GM12878 (cell line): ENCODE results near the gene MPIG6B. TPM values are rescaled to one million over a fixed set of nuclear protein-coding genes. Genes with fewer than 3 reads are reported as not detected.

Experiments used
- ATAC-seq: fragments of 200-7000 bp; cut with Tn5 transposase; 3 replicates; pipeline ENCODE4 v1.9.1; 2020; ENCODE audit warnings: mild to moderate bottlenecking, moderate library complexity
- BruUV-seq: library from RNA; stranded (reverse); fragments of 400-500 nt; replicated peaks from 2 replicates; lab custom pipeline; 2021; lab: Mats Ljungman, UMichigan
- CTCF ChIA-PET: fragments of 300-600 bp; sonication (Branson Sonifier 250); formaldehyde crosslinking; extraction: SDS; loops from one replicate; lab custom pipeline; 2021; ENCODE audit warnings: inconsistent platforms; lab: Yijun Ruan, JAX
- POLR2A ChIA-PET: fragments of 350-600 bp; formaldehyde crosslinking; extraction: SDS; loops from one replicate; lab custom pipeline; 2021; ENCODE audit warnings: inconsistent platforms; lab: Charles Lee
- RAD21 ChIA-PET: fragments of 300-600 bp; sonication (Branson Sonifier 250); formaldehyde crosslinking; loops from one replicate; lab custom pipeline; 2023; ENCODE audit warnings: antibody characterized with exemption; ENCODE audit not compliant: unreplicated experiment; lab: Charles Lee
- SMC1A ChIA-PET: fragments of 300-600 bp; sonication (Branson Sonifier 250); formaldehyde crosslinking; loops from one replicate; lab custom pipeline; 2023; ENCODE audit not compliant: unreplicated experiment, uncharacterized antibody; lab: Charles Lee
- DNase-seq: peaks from one replicate; pipeline ENCODE4 v3.0.0-alpha.2; 2011; ENCODE audit warnings: low read depth, low spot score
- FAIRE-seq: peaks from 3 replicates; lab custom pipeline; 2011; peaks lifted over from hg19 to GRCh38; lab: Jason Lieb, UNC
- H2AFZ ChIP-seq: 2 replicates; pipeline ENCODE4 v1.6.0; 2011; ENCODE audit warnings: low read depth, low read length, control low read depth; ENCODE audit not compliant: control insufficient read depth
- H3K27ac ChIP-seq: 2 replicates; pipeline ENCODE4 v1.5.1; 2011; ENCODE audit warnings: control low read depth; ENCODE audit not compliant: control insufficient read depth, insufficient read depth
- H3K27me3 ChIP-seq, 2 experiments: replicated peaks in 1 of 2; 2 replicates each; pipeline versions ENCODE4 v1.6.0 to v1.6.1; 2011; ENCODE audit warnings: low read length in 1 of 2; ENCODE audit not compliant: control insufficient read depth in 2 of 2, insufficient read depth in 2 of 2
- H3K36me3 ChIP-seq, 2 experiments: 2 replicates each; pipeline ENCODE4 v1.5.1; 2011; ENCODE audit warnings: low read length in 1 of 2; ENCODE audit not compliant: control insufficient read depth in 2 of 2, insufficient read depth in 2 of 2
- H3K4me1 ChIP-seq: 2 replicates; pipeline ENCODE4 v1.6.1; 2011; ENCODE audit warnings: mild to moderate bottlenecking, low read length, moderate library complexity, mixed read lengths; ENCODE audit not compliant: control insufficient read depth, insufficient read depth
- H3K4me2 ChIP-seq: 2 replicates; pipeline ENCODE4 v1.6.0; 2011; ENCODE audit warnings: control low read depth; ENCODE audit not compliant: control insufficient read depth, insufficient read depth
- H3K4me3 ChIP-seq: fragments of 200-600 bp; sonication (generic); 2 replicates; pipeline ENCODE4 v1.5.1; 2016
- H3K79me2 ChIP-seq: 2 replicates; pipeline ENCODE4 v1.6.0; 2011; ENCODE audit warnings: low read length; ENCODE audit not compliant: control insufficient read depth, insufficient read depth
- H3K9ac ChIP-seq: 2 replicates; pipeline ENCODE4 v1.8.0; 2011; ENCODE audit warnings: low read length, control low read depth, mixed read lengths; ENCODE audit not compliant: control insufficient read depth, insufficient read depth
- H3K9me3 ChIP-seq: replicated peaks from 3 replicates; pipeline ENCODE4 v1.5.1; 2011; ENCODE audit warnings: mild to moderate bottlenecking, low read length; ENCODE audit not compliant: control insufficient read depth, insufficient read depth
- H4K20me1 ChIP-seq: 2 replicates; pipeline ENCODE4 v1.6.0; 2011; ENCODE audit not compliant: control insufficient read depth, insufficient read depth
- BHLHE40 ChIP-seq, 2 experiments: fragments of 450-650 bp in 1 of 2; IDR thresholded peaks; 2 replicates each; pipeline ENCODE4 v1.6.1; 2011 to 2017; ENCODE audit warnings: low read depth in 2 of 2, borderline replicate concordance in 1 of 2, improper control_type of control experiment in 1 of 2, low read length in 1 of 2, mild to moderate bottlenecking in 1 of 2
- CHD2 ChIP-seq: IDR thresholded peaks from 2 replicates; pipeline ENCODE4 v1.6.1; 2011; ENCODE audit warnings: low read depth, low read length, improper control_type of control experiment, borderline replicate concordance
- HSF1 ChIP-seq: fragments of 150-350 bp; IDR thresholded peaks from 2 replicates; pipeline ENCODE4 v1.6.1; 2014; ENCODE audit warnings: mild to moderate bottlenecking, low read depth, low read length
- IRF4 ChIP-seq: IDR thresholded peaks from 2 replicates; pipeline ENCODE4 v1.6.1; 2011; ENCODE audit warnings: low read depth, low read length
- MEF2B ChIP-seq: fragments of 450-650 bp; IDR thresholded peaks from 2 replicates; pipeline ENCODE4 v1.6.1; 2018; ENCODE audit warnings: mild to moderate bottlenecking, moderate library complexity; ENCODE audit not compliant: partially characterized antibody, poor library complexity, severe bottlenecking
- MTA2 ChIP-seq: fragments of 450-650 bp; IDR thresholded peaks from 2 replicates; pipeline ENCODE4 v1.6.1; 2016; ENCODE audit warnings: low read depth, mild to moderate bottlenecking, moderate library complexity
- NRF1 ChIP-seq: conservative IDR thresholded peaks from 2 replicates; pipeline ENCODE4 v1.6.1; 2011; ENCODE audit warnings: mild to moderate bottlenecking, low read depth, low read length, improper control_type of control experiment
- SIN3A ChIP-seq: IDR thresholded peaks from 2 replicates; pipeline ENCODE4 v1.6.1; 2012; ENCODE audit warnings: low read depth, low read length, improper control_type of control experiment
- STAT3 ChIP-seq: IDR thresholded peaks from 2 replicates; pipeline ENCODE4 v1.6.1; 2011; ENCODE audit warnings: low read depth, low read length, improper control_type of control experiment
- YY1 ChIP-seq: IDR thresholded peaks from 2 replicates; pipeline ENCODE4 v1.6.1; 2011; ENCODE audit warnings: low read depth, mild to moderate bottlenecking, low read length
- WGBS: methylation state at CpG from one replicate; pipeline ENCODE4 v1.1.6; 2016; ENCODE audit warnings: low lambda C conversion rate; ENCODE audit not compliant: insufficient replicate concordance, insufficient coverage; ENCODE audit errors: missing lambda C conversion rate; 5-methylcytosine and 5-hydroxymethylcytosine counted together
- in situ Hi-C: fragments of 300-500 bp; cut with MboI; formaldehyde crosslinking; loops from 9 replicates; pipeline ENCODE4 v1.14.3; 2018; ENCODE audit warnings: mixed read lengths
- intact Hi-C: fragments of 100-400 bp; cut with micrococcal nuclease; formaldehyde crosslinking; loops from one replicate; pipeline ENCODE4 v1.14.2; 2022; ENCODE audit not compliant: unreplicated experiment
- polyA plus RNA-seq, 11 experiments: library from polyadenylated mRNA; depleted of rRNA in 4 of 11; unstranded in 6 of 11; stranded (reverse) in 5 of 11; fragments of >200 nt; fragmentation: Nextera tagmentation in 4 of 11; fragmentation: Illumina TruSeq in 1 of 11; extraction: Ambion mirVana in 4 of 11; extraction: Trizol in 1 of 11; gene quantifications; 1 replicate in 1 of 11; 2 replicates in 10 of 11; pipeline versions ENCODE4 v1.2.1 to v1.2.3, GENCODE V29; 2011 to 2016; ENCODE audit warnings: inconsistent platforms in 2 of 11, missing spikeins in 2 of 11, low read depth in 1 of 11
- total RNA-seq, 4 experiments: library from RNA; depleted of rRNA in 3 of 4; stranded (reverse); fragments of >200 nt in 3 of 4; fragmentation: Illumina TruSeq in 1 of 4; extraction: Trizol in 1 of 4; gene quantifications; 2 replicates each; pipeline versions ENCODE4 v1.2.1 to v1.2.3, GENCODE V29; 2013 to 2021

MPIG6B gene
- total and polyA plus RNA-seq, 10 of the 15 experiments (the other 5 are each of a cell fraction or from before 2014, with no cell fraction given), result not detected

GRCh38 chr6:31739639-31740396 is 16.6 kb downstream of the MPIG6B start, which contains the start of gene MSH5 (continued):
- TF ChIP-seq HSF1 (no peak), CHD2 (peak; percentile 93), IRF4 (no peak), NRF1 (peak; percentile 71), STAT3 (no peak), MEF2B (no peak)

- RAD21 ChIA-PET, result interaction anchor here (0.6 to 6.0 kb wide), 11 partner anchors 11 to 189 kb away, joined by 3 to 37 read pairs (median 6); partner anchors contain the start of genes ABHD16A, DDAH2, HSPA1B and LSM2
- peaks cover 0 to 1% of the 10 kb centered on the region in 2 experiments; a peak in 1 of 4 replicates for H3K36me3 ChIP-seq
- H3K27me3 ChIP-seq, result no peaks in the 10 kb centered on the region
- in situ Hi-C loops (no loop called here), intact Hi-C loops (no loop called here)
- DNase-seq (no peak), ATAC-seq (peak; percentile 0; the same call in 2 of the 3 replicates), FAIRE-seq (no peak)
- TF ChIP-seq YY1, result peak; percentile 18; the same call in 1 of the 2 replicates
- peak; percentile 17 to 80; a peak in 2 of 4 replicates for TF ChIP-seq BHLHE40 (IDR thresholded peaks at IDR 0.05; ENCODE audit: borderline replicate concordance in 1 of 2, low read depth in 2 of 2, low read length in 1 of 2)
- no peak for TF ChIP-seq MTA2
- no peak for TF ChIP-seq SIN3A
- peak overlapping the region; percentile 64 for H2AFZ ChIP-seq
- under 1% methylated on average over 29 of the region's 29 CpGs for WGBS
- BruUV-seq, result no TSS peak
- SMC1A ChIA-PET, result interaction anchor here (0.9 to 6.3 kb wide), 14 partner anchors 9 to 93 kb away, joined by 3 to 45 read pairs (median 3); partner anchors contain the start of genes DDAH2, HSPA1B and LSM2
- H3K4me2 ChIP-seq, result peak overlapping the region; percentile 72
- peaks cover 19% of the 10 kb centered on the region for H3K4me1 ChIP-seq
- CTCF ChIA-PET, result interaction anchor here (1.1 to 15.8 kb wide), 9 partner anchors 12 to 91 kb away, joined by 3 to 208 read pairs (median 7); partner anchors contain the start of genes DDAH2, LSM2 and LY6G5C
- POLR2A ChIA-PET, result interaction anchor here (0.5 to 9.7 kb wide), 20 partner anchors 9 to 128 kb away, joined by 3 to 158 read pairs (median 4); partner anchors contain the start of genes APOM, BAG6, C6orf47 and DDAH2
- peaks cover 25% of the 10 kb centered on the region for H3K79me2 ChIP-seq
- peak overlapping the region; percentile 97 for H3K4me3 ChIP-seq
- no peaks in the 10 kb centered on the region for H4K20me1 ChIP-seq
- no peaks in the 10 kb centered on the region for H3K9me3 ChIP-seq
- H3K27ac ChIP-seq, result peak overlapping the region; percentile 96
- peak overlapping the region; percentile 99 for H3K9ac ChIP-seq
Observed at GRCh38 chr6:31740397-31741223, 17.4 kb downstream of the MPIG6B start.
